SK-N-SH (cell line): Measurements from ENCODE around the gene MUS81. TPM values are rescaled to one million over a fixed set of nuclear protein-coding genes. Genes with fewer than 3 reads are reported as not detected.

ENCODE experiments used
- CTCF ChIA-PET: fragments of 300-600, 350-600 bp; formaldehyde crosslinking; extraction: SDS; loops from one replicate; lab custom pipeline; 2021; lab: Yijun Ruan, JAX
- POLR2A ChIA-PET: fragments of 350-600 bp; sonication (Branson Sonifier 250); formaldehyde crosslinking; extraction: SDS; loops from one replicate; lab custom pipeline; 2020; ENCODE audit warnings: antibody characterized with exemption, inconsistent platforms; lab: Yijun Ruan, JAX
- DNase-seq: peaks from one replicate; pipeline ENCODE4 v3.0.0; 2012
- H2AFZ ChIP-seq: fragments of 200-600 bp; sonication (generic); 2 replicates; pipeline ENCODE4 v1.8.1; 2016; ENCODE audit warnings: antibody characterized with exemption, mild to moderate bottlenecking, low read depth
- H3F3A ChIP-seq: fragments of 200-600 bp; sonication (generic); replicated peaks from 2 replicates; pipeline ENCODE3; 2016; ENCODE audit warnings: antibody characterized with exemption, mild to moderate bottlenecking; ENCODE audit not compliant: insufficient read depth
- H3K27ac ChIP-seq, 2 experiments: fragments of 200-500 bp in 1 of 2; fragments of 200-600 bp in 1 of 2; sonication (Bioruptor generic) in 1 of 2; sonication (generic), shearing (Covaris generic) in 1 of 2; 2 replicates each; pipeline versions ENCODE4 v1.5.1 to v1.6.1; 2014 to 2016; ENCODE audit warnings: low read depth in 2 of 2, inconsistent platforms in 1 of 2, low read length in 1 of 2, mild to moderate bottlenecking in 1 of 2, mixed read lengths in 1 of 2
- H3K27me3 ChIP-seq: fragments of 200-600 bp; sonication (generic), shearing (Covaris generic); 2 replicates; pipeline ENCODE4 v1.6.1; 2016; ENCODE audit warnings: mixed run types; ENCODE audit not compliant: insufficient read depth
- H3K36me3 ChIP-seq, 2 experiments: fragments of 200-500 bp in 1 of 2; fragments of 200-600 bp in 1 of 2; sonication (Bioruptor generic) in 1 of 2; sonication (generic) in 1 of 2; replicated peaks in 1 of 2; 2 replicates each; pipeline versions ENCODE3 to v1.5.1; 2014 to 2016; ENCODE audit warnings: low read length in 1 of 2, mild to moderate bottlenecking in 1 of 2; ENCODE audit not compliant: insufficient read depth in 2 of 2, control insufficient read depth in 1 of 2
- H3K4me1 ChIP-seq, 2 experiments: fragments of 200-500 bp in 1 of 2; fragments of 200-600 bp in 1 of 2; sonication (Bioruptor generic) in 1 of 2; sonication (generic), shearing (Covaris generic) in 1 of 2; 2 replicates each; pipeline versions ENCODE4 v1.5.1 to v1.6.1; 2014 to 2016; ENCODE audit warnings: low read depth in 1 of 2, low read length in 1 of 2, mixed run types in 1 of 2; ENCODE audit not compliant: insufficient read depth in 2 of 2, control insufficient read depth in 1 of 2
- H3K4me2 ChIP-seq: fragments of 200-600 bp; sonication (generic), shearing (Covaris generic); 2 replicates; pipeline ENCODE4 v1.6.1; 2017; ENCODE audit warnings: mixed run types
- H3K4me3 ChIP-seq, 2 experiments: fragments of 200-500 bp in 1 of 2; fragments of 200-600 bp in 1 of 2; sonication (Bioruptor generic) in 1 of 2; sonication (generic), shearing (Covaris generic) in 1 of 2; 2 replicates each; pipeline versions ENCODE4 v1.5.1 to v1.8.1; 2014 to 2016; ENCODE audit warnings: low read depth in 2 of 2, inconsistent platforms in 1 of 2, low read length in 1 of 2, mild to moderate bottlenecking in 1 of 2, mixed read lengths in 1 of 2, moderate library complexity in 1 of 2
- H3K79me2 ChIP-seq: fragments of 200-600 bp; sonication (generic); 2 replicates; pipeline ENCODE4 v1.8.1; 2017; ENCODE audit warnings: mild to moderate bottlenecking; ENCODE audit not compliant: insufficient read depth
- H3K9ac ChIP-seq: fragments of 200-600 bp; sonication (generic); 2 replicates; pipeline ENCODE4 v1.6.1; 2017; ENCODE audit warnings: mixed run types
- H3K9me2 ChIP-seq: fragments of 200-600 bp; sonication (generic); 2 replicates; pipeline ENCODE4 v1.6.1; 2017; ENCODE audit warnings: mixed run types
- H3K9me3 ChIP-seq: fragments of 200-600 bp; sonication (generic); 2 replicates; pipeline ENCODE4 v1.6.1; 2017; ENCODE audit warnings: mixed run types, mild to moderate bottlenecking, moderate library complexity
- H4K20me1 ChIP-seq: fragments of 200-600 bp; sonication (generic); 2 replicates; pipeline ENCODE4 v1.6.1; 2017; ENCODE audit warnings: mild to moderate bottlenecking, mixed run types; ENCODE audit not compliant: insufficient read depth
- CHD2 ChIP-seq: fragments of 150-350 bp; IDR thresholded peaks from 2 replicates; pipeline ENCODE4 v1.6.1; 2018; ENCODE audit warnings: low read length; ENCODE audit not compliant: partially characterized antibody
- EZH2phosphoT487 ChIP-seq: fragments of 200-600 bp; sonication (generic); IDR thresholded peaks from 2 replicates; pipeline ENCODE4 v1.6.1; 2017; ENCODE audit warnings: low read depth, mixed run types, mild to moderate bottlenecking, antibody characterized with exemption, moderate library complexity, borderline replicate concordance
- FOSL2 ChIP-seq: IDR thresholded peaks from 2 replicates; pipeline ENCODE4 v1.4.0; 2012; ENCODE audit warnings: low read depth, mild to moderate bottlenecking, moderate library complexity, borderline replicate concordance
- FOXJ3 ChIP-seq: sonication (generic); formaldehyde crosslinking; IDR thresholded peaks from 2 replicates; pipeline ENCODE4 v1.5.1; 2020; ENCODE audit warnings: mild to moderate bottlenecking, missing genetic modification reagents
- FOXM1 ChIP-seq: IDR thresholded peaks from 2 replicates; pipeline ENCODE4 v1.4.0; 2012; ENCODE audit warnings: low read depth, mild to moderate bottlenecking
- JUND ChIP-seq: IDR thresholded peaks from 2 replicates; pipeline ENCODE4 v1.4.0; 2012
- MXI1 ChIP-seq: IDR thresholded peaks from 2 replicates; pipeline ENCODE4 v1.6.1; 2012; ENCODE audit warnings: mild to moderate bottlenecking, low read depth, low read length, improper control_type of control experiment
- PBX3 ChIP-seq: IDR thresholded peaks from 2 replicates; pipeline ENCODE4; 2012
- REST ChIP-seq: IDR thresholded peaks from 2 replicates; pipeline ENCODE4 v1.6.1; 2012; ENCODE audit warnings: mild to moderate bottlenecking, low read depth, low read length, moderate library complexity
- SIN3A ChIP-seq: IDR thresholded peaks from 2 replicates; pipeline ENCODE4 v1.6.1; 2012; ENCODE audit warnings: low read depth, mild to moderate bottlenecking, low read length, moderate library complexity, borderline replicate concordance
- TAF1 ChIP-seq: IDR thresholded peaks from 2 replicates; pipeline ENCODE4 v1.6.1; 2012; ENCODE audit warnings: low read depth, mild to moderate bottlenecking, low read length, moderate library complexity, borderline replicate concordance
- TCF12 ChIP-seq: IDR thresholded peaks from 2 replicates; pipeline ENCODE4 v1.4.0; 2012
- TEAD4 ChIP-seq: IDR thresholded peaks from 2 replicates; pipeline ENCODE4 v1.4.0; 2012; ENCODE audit warnings: mild to moderate bottlenecking, borderline replicate concordance; ENCODE audit not compliant: insufficient read depth
- USF1 ChIP-seq: IDR thresholded peaks from 2 replicates; pipeline ENCODE4 v1.4.0; 2012; ENCODE audit warnings: low read depth, borderline replicate concordance
- USF2 ChIP-seq: fragments of 150-350 bp; IDR thresholded peaks from 2 replicates; pipeline ENCODE4 v1.6.1; 2017; ENCODE audit warnings: antibody characterized with exemption, low read length, low read depth, borderline replicate concordance
- ZBTB33 ChIP-seq: IDR thresholded peaks from 2 replicates; pipeline ENCODE4 v1.4.0; 2012; ENCODE audit warnings: low read depth, borderline replicate concordance
- WGBS: methylation state at CpG from one replicate; pipeline ENCODE4 v1.1.6; 2017; ENCODE audit warnings: low lambda C conversion rate; 5-methylcytosine and 5-hydroxymethylcytosine counted together
- polyA plus RNA-seq, 3 experiments: library from polyadenylated mRNA; depleted of rRNA; stranded (reverse); fragments of >200 nt; gene quantifications; 2 replicates each; pipeline ENCODE4 v1.2.3, GENCODE V29; 2012

The MUS81 gene
- polyA plus RNA-seq, 1 of the 3 experiments (the other 2 are of a cell fraction): 58.2 TPM

- peaks cover 2% of the 10 kb centered on the region; the same call in 1 of the 2 replicates for H4K20me1 ChIP-seq
- H3K4me1 ChIP-seq: peaks cover 24 to 32% of the 10 kb centered on the region in 2 experiments
- DNase-seq: no peak
- ChIA-PET POLR2A (interaction anchor here (1.5 kb wide), 1 partner anchor 26 kb away, joined by 5 read pairs; the partner anchor contains the start of gene MUS81), CTCF (interaction anchor here (0.5 to 15.2 kb wide), 20 partner anchors 9 to 426 kb away, joined by 3 to 374 read pairs (median 12); partner anchors contain the start of genes AP5B1, BANF1, C11orf68 and CFL1)
- no peaks in the 10 kb centered on the region for H3K9me3 ChIP-seq
- H3K9me2 ChIP-seq: no peaks in the 10 kb centered on the region
- TF ChIP-seq MXI1 (no peak), CHD2 (no peak), TAF1 (no peak), REST (no peak), JUND (no peak), USF1 (no peak), FOSL2 (no peak), PBX3 (no peak), TCF12 (no peak), ZBTB33 (no peak), FOXJ3 (CRISPR knock-in tag) (no peak), TEAD4 (no peak), SIN3A (no peak), FOXM1 (no peak), EZH2phosphoT487 (no peak), USF2 (no peak)
- H3K4me2 ChIP-seq: no peak overlapping the region; the same call in 1 of the 2 replicates
- H3K9ac ChIP-seq: no peak overlapping the region
- no peak overlapping the region for H3K27ac ChIP-seq
- no peaks in the 10 kb centered on the region for H3K27me3 ChIP-seq
- 90% methylated on average over 12 of the region's 12 CpGs for WGBS
- peaks cover 39% of the 10 kb centered on the region for H3F3A ChIP-seq
- peaks cover 39% of the 10 kb centered on the region for H3K79me2 ChIP-seq
- H3K36me3 ChIP-seq: peaks cover 31 to 45% of the 10 kb centered on the region in 2 experiments
- H2AFZ ChIP-seq: no peak overlapping the region
- H3K4me3 ChIP-seq: no peak overlapping the region
These were observed 25.7 kb downstream of the MUS81 start for GRCh38 chr11:65885808-65886536.
